ENCODE data around the gene ZNF280D. TPM values are rescaled to one million over a fixed set of nuclear protein-coding genes. Genes with fewer than 3 reads are reported as not detected.

The ZNF280D gene
- total RNA-seq, 1 experiment from 2014 or later, result 21.5 TPM

- no peaks in the 10 kb centered on the region for H3K27me3 ChIP-seq (ENCODE audit: control insufficient read depth, insufficient read depth, low read length)
- DNase-seq (ENCODE audit: low read depth, low spot score), result no peak
- no peaks in the 10 kb centered on the region for H3K36me3 ChIP-seq (ENCODE audit: control insufficient read depth, insufficient read depth, low read length)
- intact Hi-C loops (cut with micrococcal nuclease; ENCODE audit: unreplicated experiment) (no loop called here), in situ Hi-C loops (cut with HindIII; ENCODE audit: low pct_unique_long_range_greater_than_20kb, low sequenced_read_pairs) (no loop called here)
- BruUV-seq (replicated peaks), result no TSS peak
- peaks cover 7% of the 10 kb centered on the region; the same call in 1 of the 2 replicates for H3K4me1 ChIP-seq (ENCODE audit: control insufficient read depth, insufficient read depth, low read length)
- peaks cover 11% of the 10 kb centered on the region; the same call in 1 of the 2 replicates for H3K9me3 ChIP-seq (ENCODE audit: control insufficient read depth, insufficient read depth, low read depth, low read length)
- H3K27ac ChIP-seq (ENCODE audit: low read length), result peak overlapping the region; percentile 67; the same call in 1 of the 2 replicates
- ChIA-PET POLR2A (no interaction called here), CTCF (no interaction called here)
- TF ChIP-seq, protein P1, sequence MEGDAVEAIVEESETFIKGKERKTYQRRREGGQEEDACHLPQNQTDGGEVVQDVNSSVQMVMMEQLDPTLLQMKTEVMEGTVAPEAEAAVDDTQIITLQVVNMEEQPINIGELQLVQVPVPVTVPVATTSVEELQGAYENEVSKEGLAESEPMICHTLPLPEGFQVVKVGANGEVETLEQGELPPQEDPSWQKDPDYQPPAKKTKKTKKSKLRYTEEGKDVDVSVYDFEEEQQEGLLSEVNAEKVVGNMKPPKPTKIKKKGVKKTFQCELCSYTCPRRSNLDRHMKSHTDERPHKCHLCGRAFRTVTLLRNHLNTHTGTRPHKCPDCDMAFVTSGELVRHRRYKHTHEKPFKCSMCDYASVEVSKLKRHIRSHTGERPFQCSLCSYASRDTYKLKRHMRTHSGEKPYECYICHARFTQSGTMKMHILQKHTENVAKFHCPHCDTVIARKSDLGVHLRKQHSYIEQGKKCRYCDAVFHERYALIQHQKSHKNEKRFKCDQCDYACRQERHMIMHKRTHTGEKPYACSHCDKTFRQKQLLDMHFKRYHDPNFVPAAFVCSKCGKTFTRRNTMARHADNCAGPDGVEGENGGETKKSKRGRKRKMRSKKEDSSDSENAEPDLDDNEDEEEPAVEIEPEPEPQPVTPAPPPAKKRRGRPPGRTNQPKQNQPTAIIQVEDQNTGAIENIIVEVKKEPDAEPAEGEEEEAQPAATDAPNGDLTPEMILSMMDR (IDR thresholded peaks at IDR 0.05), result no peak
- TF ChIP-seq SIN3A (IDR thresholded peaks at IDR 0.05; ENCODE audit: borderline replicate concordance, insufficient read depth, low read depth, low read length) (no peak), POLR2AphosphoS5 (IDR thresholded peaks at IDR 0.05; ENCODE audit: low read depth, low read length) (no peak), TCF7L2 (IDR thresholded peaks at IDR 0.05; ENCODE audit: low read depth, low read length) (no peak)
- TF ChIP-seq, protein P2, sequence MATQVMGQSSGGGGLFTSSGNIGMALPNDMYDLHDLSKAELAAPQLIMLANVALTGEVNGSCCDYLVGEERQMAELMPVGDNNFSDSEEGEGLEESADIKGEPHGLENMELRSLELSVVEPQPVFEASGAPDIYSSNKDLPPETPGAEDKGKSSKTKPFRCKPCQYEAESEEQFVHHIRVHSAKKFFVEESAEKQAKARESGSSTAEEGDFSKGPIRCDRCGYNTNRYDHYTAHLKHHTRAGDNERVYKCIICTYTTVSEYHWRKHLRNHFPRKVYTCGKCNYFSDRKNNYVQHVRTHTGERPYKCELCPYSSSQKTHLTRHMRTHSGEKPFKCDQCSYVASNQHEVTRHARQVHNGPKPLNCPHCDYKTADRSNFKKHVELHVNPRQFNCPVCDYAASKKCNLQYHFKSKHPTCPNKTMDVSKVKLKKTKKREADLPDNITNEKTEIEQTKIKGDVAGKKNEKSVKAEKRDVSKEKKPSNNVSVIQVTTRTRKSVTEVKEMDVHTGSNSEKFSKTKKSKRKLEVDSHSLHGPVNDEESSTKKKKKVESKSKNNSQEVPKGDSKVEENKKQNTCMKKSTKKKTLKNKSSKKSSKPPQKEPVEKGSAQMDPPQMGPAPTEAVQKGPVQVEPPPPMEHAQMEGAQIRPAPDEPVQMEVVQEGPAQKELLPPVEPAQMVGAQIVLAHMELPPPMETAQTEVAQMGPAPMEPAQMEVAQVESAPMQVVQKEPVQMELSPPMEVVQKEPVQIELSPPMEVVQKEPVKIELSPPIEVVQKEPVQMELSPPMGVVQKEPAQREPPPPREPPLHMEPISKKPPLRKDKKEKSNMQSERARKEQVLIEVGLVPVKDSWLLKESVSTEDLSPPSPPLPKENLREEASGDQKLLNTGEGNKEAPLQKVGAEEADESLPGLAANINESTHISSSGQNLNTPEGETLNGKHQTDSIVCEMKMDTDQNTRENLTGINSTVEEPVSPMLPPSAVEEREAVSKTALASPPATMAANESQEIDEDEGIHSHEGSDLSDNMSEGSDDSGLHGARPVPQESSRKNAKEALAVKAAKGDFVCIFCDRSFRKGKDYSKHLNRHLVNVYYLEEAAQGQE (IDR thresholded peaks at IDR 0.05; ENCODE audit: insufficient read depth in 1 of 2, low read depth in 2 of 2, low read length in 1 of 2), result no peak
- H3K4me3 ChIP-seq (ENCODE audit: low read depth in 2 of 2, low read length in 2 of 2), result peak overlapping the region; percentile 62 to 90
- no peak for ATAC-seq
These were observed 815 bp upstream of the ZNF280D start for GRCh38 chr15:56734013-56734635.

GRCh38 chr15:56732886-56733135 lies 498 bp downstream of the ZNF280D start:
- H3K27me3 ChIP-seq (ENCODE audit: control insufficient read depth, insufficient read depth, low read length), result no peaks in the 10 kb centered on the region
- peak overlapping the region; percentile 95 for H3K27ac ChIP-seq (ENCODE audit: low read length)
- H3K4me3 ChIP-seq (ENCODE audit: low read depth in 2 of 2, low read length in 2 of 2), result peak overlapping the region; percentile 62 to 90
- no TSS peak for BruUV-seq (replicated peaks)
- in situ Hi-C loops (cut with HindIII; ENCODE audit: low pct_unique_long_range_greater_than_20kb, low sequenced_read_pairs) (no loop called here), intact Hi-C loops (cut with micrococcal nuclease; ENCODE audit: unreplicated experiment) (no loop called here)
- TF ChIP-seq POLR2AphosphoS5 (IDR thresholded peaks at IDR 0.05; ENCODE audit: low read depth, low read length), result no peak
- TF ChIP-seq TCF7L2 (IDR thresholded peaks at IDR 0.05; ENCODE audit: low read depth, low read length), result no peak
- TF ChIP-seq, protein P1 (IDR thresholded peaks at IDR 0.05), result no peak
- no peak for TF ChIP-seq SIN3A (IDR thresholded peaks at IDR 0.05; ENCODE audit: borderline replicate concordance, insufficient read depth, low read depth, low read length)
- TF ChIP-seq, protein P2 (IDR thresholded peaks at IDR 0.05; ENCODE audit: insufficient read depth in 1 of 2, low read depth in 2 of 2, low read length in 1 of 2), result no peak
- ChIA-PET POLR2A (interaction anchor here (0.6 to 0.7 kb wide), 2 partner anchors 34 to 141 kb away, joined by 3 read pairs; no protein-coding TSS in a partner anchor), CTCF (no interaction called here)
- H3K4me1 ChIP-seq (ENCODE audit: control insufficient read depth, insufficient read depth, low read length), result peaks cover 7% of the 10 kb centered on the region; the same call in 1 of the 2 replicates
- ATAC-seq, result no peak; the same call in none of the 2 replicates
- peaks cover 11% of the 10 kb centered on the region; the same call in 1 of the 2 replicates for H3K9me3 ChIP-seq (ENCODE audit: control insufficient read depth, insufficient read depth, low read depth, low read length)
- no peaks in the 10 kb centered on the region for H3K36me3 ChIP-seq (ENCODE audit: control insufficient read depth, insufficient read depth, low read length)
- DNase-seq (ENCODE audit: low read depth, low spot score), result no peak

All from Panc1 (cell line).